Fibroblast of pulmonary artery (primary cell): ENCODE measurements around the gene SMC2.

ENCODE experiments used
- DNase-seq: peaks from one replicate; pipeline ENCODE4 v3.0.0-alpha.2; 2010; ENCODE audit warnings: low read depth
- H3K4me3 ChIP-seq: replicated peaks from 2 replicates; pipeline ENCODE4 v1.5.1; 2011; ENCODE audit warnings: low read depth, mild to moderate bottlenecking, control low read depth, low read length, moderate library complexity
- TF ChIP-seq, protein P1 (sequence below): IDR thresholded peaks from 2 replicates; pipeline ENCODE4 v1.5.1; 2011; ENCODE audit warnings: mild to moderate bottlenecking, control low read depth, low read length, inconsistent platforms; ENCODE audit errors: missing control alignments

Gene SMC2

DNA sequence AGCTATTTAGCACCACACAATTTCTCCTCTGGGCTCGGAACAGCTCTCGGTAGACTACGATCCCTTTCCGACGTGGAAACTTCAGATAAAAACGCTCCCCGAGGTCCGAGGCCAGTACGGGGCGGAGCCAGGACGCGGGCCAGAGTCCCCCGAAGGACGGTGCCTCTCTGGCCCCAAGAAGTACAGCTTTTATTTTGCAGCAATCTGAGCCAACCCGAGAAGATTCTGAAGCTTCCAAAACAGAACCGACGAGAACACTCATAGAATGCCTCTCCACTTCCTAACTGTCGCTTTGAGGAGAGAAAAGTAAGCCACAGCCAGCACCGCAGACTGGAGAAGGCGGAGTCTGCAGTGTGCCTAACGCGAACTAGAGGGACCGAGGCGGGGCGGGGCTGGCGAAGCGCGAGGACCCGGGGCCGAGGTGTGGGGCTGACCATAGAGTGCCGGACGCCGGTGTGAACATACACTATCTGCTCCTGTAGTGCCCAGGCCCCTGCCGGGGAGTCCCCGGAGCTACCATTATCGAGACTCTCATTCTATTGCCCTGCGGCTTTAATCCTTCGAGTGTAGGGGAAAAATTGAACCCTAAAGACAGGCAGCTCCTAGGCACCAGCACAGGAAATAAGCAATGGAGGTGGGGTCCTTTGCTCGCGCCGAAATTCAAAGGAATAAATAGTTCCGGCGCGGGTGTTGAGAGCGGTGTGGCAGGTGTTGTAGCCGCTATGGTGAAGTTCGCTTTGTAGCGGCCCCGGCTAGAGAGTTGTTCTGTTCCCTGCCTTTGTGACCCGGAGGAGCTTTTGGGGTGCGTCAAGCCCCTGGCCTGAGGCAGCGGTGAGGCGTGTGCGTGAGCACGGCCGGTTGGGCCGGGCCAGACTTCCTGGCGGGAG lies at the start of gene SMC2:
SMC2 (plus strand) TSS at position 663 of the 887 bp plus-strand sequence. CDS start 1,076 bp downstream, outside the sequence.
- peak; percentile 91 for DNase-seq
- H3K4me3 ChIP-seq: peak within 1 kb of the TSS; percentile 75
- TF ChIP-seq, protein P1, sequence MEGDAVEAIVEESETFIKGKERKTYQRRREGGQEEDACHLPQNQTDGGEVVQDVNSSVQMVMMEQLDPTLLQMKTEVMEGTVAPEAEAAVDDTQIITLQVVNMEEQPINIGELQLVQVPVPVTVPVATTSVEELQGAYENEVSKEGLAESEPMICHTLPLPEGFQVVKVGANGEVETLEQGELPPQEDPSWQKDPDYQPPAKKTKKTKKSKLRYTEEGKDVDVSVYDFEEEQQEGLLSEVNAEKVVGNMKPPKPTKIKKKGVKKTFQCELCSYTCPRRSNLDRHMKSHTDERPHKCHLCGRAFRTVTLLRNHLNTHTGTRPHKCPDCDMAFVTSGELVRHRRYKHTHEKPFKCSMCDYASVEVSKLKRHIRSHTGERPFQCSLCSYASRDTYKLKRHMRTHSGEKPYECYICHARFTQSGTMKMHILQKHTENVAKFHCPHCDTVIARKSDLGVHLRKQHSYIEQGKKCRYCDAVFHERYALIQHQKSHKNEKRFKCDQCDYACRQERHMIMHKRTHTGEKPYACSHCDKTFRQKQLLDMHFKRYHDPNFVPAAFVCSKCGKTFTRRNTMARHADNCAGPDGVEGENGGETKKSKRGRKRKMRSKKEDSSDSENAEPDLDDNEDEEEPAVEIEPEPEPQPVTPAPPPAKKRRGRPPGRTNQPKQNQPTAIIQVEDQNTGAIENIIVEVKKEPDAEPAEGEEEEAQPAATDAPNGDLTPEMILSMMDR: no peak

DNA sequence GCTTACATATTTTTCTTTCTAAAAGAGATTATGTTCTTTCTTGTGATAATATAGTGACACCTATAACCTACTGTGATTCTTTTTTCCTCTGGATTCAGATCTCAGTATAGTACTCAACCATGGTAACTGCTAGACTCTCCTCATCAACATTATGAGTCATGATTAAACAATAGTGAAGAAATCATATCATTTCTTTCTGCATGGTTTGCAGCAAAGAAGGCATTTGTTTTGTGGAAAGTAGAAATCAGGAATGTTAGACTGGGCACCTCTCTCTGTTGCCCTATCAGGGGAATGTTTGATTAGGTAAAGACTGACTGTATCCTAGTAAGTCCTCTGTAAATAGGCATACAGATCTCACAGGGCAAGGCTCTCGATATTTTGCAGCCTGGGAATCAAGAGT lies 25.6 kb upstream of the SMC2 start:
- TF ChIP-seq, protein P1: no peak
- peak; percentile 56 for DNase-seq
- H3K4me3 ChIP-seq: no peak overlapping the region

DNA sequence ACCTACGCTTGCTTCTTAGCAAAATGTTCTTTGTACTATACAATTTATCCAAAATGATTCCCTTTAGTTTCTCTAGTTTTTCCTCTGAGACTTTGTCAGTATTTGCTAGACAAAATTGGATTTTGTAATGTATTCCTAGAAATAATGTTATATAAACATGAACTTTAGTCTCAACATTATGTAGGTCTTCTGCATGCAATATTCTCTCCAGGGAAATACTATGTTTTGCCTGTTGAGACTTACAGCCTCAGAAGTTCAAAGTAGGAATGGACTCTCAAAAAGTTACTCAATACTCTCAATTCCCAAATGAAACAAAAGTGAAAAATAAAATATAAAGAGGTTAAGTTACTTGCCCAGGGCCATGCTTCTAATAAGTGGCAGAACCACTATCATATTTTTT lies 24.8 kb upstream of the SMC2 start:
- no peak overlapping the region for H3K4me3 ChIP-seq
- TF ChIP-seq, protein P1: no peak
- no peak for DNase-seq

DNA sequence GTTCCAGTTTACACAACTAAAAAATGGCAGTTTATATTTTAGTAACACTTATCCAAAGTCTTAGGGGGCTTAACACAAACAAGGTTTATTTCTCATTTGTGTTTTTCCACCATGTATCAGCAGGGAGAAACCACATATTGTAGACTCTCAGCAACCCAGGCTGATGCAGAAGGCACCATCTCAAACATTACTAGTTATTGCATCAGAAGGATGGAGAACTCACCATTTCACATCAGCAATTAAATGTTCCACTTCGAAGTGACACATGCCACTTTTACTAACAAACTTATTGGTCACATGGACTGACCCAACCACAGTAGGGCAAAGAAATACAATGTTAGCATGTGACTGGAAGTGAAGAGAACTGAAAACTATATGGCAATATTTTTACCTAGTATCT lies 22.5 kb upstream of the SMC2 start:
- no peak for DNase-seq
- H3K4me3 ChIP-seq: no peak overlapping the region
- TF ChIP-seq, protein P1: no peak

DNA sequence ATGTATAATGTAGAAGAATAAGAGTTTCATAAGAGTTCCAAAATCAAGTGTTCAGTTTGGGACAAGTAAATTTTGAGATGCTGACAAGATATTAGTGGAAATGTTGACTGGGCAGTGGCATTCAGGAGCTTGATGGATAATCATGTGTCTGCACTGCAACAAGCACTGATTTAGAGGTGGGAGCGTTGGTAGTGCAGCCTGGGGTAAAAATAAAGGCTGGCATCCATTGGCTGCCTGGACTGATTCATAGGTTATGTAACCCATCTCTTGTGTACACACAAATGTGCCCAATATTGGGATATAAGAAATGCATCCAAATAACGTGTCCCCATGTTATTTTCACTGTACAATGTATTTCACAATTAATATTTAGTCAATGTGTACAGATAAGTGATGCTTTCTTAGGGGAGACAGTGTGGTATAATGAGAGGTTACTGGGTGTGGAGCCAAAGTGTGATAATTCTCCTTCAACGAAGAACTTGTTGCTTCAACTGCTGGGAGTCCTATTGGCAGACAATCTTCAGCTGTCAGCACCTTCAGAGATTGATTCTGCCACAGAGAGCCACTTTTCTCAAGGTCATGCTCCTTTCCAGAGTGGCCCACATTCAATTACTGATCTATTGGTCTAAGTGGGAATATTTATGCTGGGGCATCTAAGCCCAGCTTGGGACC lies 20.9 kb upstream of the SMC2 start:
- H3K4me3 ChIP-seq: no peak overlapping the region
- DNase-seq: no peak
- TF ChIP-seq, protein P1: no peak

DNA sequence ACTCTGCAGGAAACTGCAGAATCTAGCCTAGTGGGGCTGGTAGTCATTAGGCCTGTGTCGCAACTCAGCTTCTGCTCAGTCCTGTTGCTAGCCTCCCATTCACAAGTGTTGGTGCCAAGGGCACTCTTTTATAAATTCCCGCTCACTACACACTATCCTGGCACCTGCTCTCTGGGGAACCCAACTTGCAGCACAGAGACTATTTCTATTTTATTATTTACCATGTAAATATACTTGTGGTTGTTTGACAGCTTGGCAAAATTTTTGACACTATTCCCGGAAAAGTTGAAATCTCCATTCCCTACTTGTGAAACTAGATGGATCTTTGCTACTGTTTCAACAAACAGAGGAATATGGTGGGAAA lies 20.4 kb upstream of the SMC2 start:
- H3K4me3 ChIP-seq: no peak overlapping the region
- DNase-seq: peak; percentile 4
- TF ChIP-seq, protein P1: no peak

DNA sequence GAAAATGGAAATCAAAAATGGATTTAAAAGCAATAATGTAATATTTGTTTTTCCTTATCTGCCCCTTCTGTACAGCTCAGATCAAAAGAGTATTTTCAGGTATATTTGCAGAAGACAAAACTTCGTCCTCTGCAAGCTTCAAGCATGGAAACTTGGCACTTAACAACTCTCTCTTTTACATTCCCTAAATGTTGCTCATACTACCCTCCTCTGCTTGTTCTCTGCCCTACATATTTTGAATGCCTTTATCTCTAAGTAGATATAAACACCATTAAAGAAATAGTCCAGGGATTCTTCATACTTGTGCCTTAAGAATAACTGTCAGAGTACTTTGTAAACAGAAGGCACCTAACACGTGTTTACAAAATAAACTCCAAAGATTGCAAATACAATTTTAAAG lies 19.2 kb upstream of the SMC2 start:
- TF ChIP-seq, protein P1: no peak
- DNase-seq: peak; percentile 86

More for the DNA sequence above, 19.2 kb upstream of the SMC2 start:
- no peak overlapping the region for H3K4me3 ChIP-seq
